ENCODE data around the gene KIF1A.
A peak's percentile ranks its signal among the peaks of the same experiment; 100 is the strongest.

Gene KIF1A

GRCh38 chr2:240852671-240853314 lies 32.8 kb upstream of the KIF1A start:
- no peak overlapping the region for H3K4me3 ChIP-seq (ENCODE audit: low read depth, low read length)
- ChIA-PET POLR2A (interaction anchor here (0.6 kb wide), 1 partner anchor 367 kb away, joined by 4 read pairs; no protein-coding TSS in a partner anchor), CTCF (interaction anchor here (2.1 to 2.5 kb wide), 2 partner anchors 10 to 13 kb away, joined by 9 to 41 read pairs; no protein-coding TSS in a partner anchor)
- TF ChIP-seq CTCF (IDR thresholded peaks at IDR 0.05; ENCODE audit: insufficient read depth, low read length, missing control alignments), result no peak
- DNase-seq (ENCODE audit: low read depth, low spot score), result no peak

GRCh38 chr2:240851078-240851991 lies 31.3 kb upstream of the KIF1A start:
- H3K4me3 ChIP-seq (ENCODE audit: low read depth, low read length), result no peak overlapping the region
- POLR2A ChIA-PET, result interaction anchor here (1.1 to 1.3 kb wide), 2 partner anchors 11 to 709 kb away, joined by 3 to 4 read pairs; no protein-coding TSS in a partner anchor
- CTCF ChIA-PET, result interaction anchor here (0.6 to 3.6 kb wide), 40 partner anchors 11 to 1027 kb away, joined by 3 to 45 read pairs (median 4); no protein-coding TSS in a partner anchor
- peak; percentile 89 for TF ChIP-seq CTCF (IDR thresholded peaks at IDR 0.05; ENCODE audit: insufficient read depth, low read length, missing control alignments)
- peak; percentile 10 for DNase-seq (ENCODE audit: low read depth, low spot score)

- CTCF ChIA-PET, result interaction anchor here (0.7 to 3.6 kb wide), 32 partner anchors 10 to 1028 kb away, joined by 3 to 45 read pairs (median 4); no protein-coding TSS in a partner anchor
- no peak for TF ChIP-seq CTCF (IDR thresholded peaks at IDR 0.05; ENCODE audit: insufficient read depth, low read length, missing control alignments)
- H3K4me3 ChIP-seq (ENCODE audit: low read depth, low read length), result no peak overlapping the region
- POLR2A ChIA-PET, result interaction anchor here (1.1 to 1.3 kb wide), 2 partner anchors 10 to 709 kb away, joined by 3 to 4 read pairs; no protein-coding TSS in a partner anchor
- DNase-seq (ENCODE audit: low read depth, low spot score), result no peak
Measured at GRCh38 chr2:240850756-240851077, 30.7 kb upstream of the KIF1A start.

GRCh38 chr2:240850026-240850425 lies 30.0 kb upstream of the KIF1A start:
- no peak for DNase-seq (ENCODE audit: low read depth, low spot score)
- no peak overlapping the region for H3K4me3 ChIP-seq (ENCODE audit: low read depth, low read length)
- CTCF ChIA-PET, result interaction anchor here (0.7 to 3.6 kb wide), 7 partner anchors 9 to 369 kb away, joined by 3 to 45 read pairs (median 3); no protein-coding TSS in a partner anchor
- no peak for TF ChIP-seq CTCF (IDR thresholded peaks at IDR 0.05; ENCODE audit: insufficient read depth, low read length, missing control alignments)
- POLR2A ChIA-PET, result no interaction called here

GRCh38 chr2:240848900-240849680 lies 29.1 kb upstream of the KIF1A start:
- no peak for DNase-seq (ENCODE audit: low read depth, low spot score)
- no peak for TF ChIP-seq CTCF (IDR thresholded peaks at IDR 0.05; ENCODE audit: insufficient read depth, low read length, missing control alignments)
- ChIA-PET CTCF (interaction anchor here (0.7 to 3.6 kb wide), 7 partner anchors 8 to 370 kb away, joined by 3 to 45 read pairs (median 3); no protein-coding TSS in a partner anchor), POLR2A (no interaction called here)
- no peak overlapping the region for H3K4me3 ChIP-seq (ENCODE audit: low read depth, low read length)
